ENCODE data around the gene MYD88. TPM values are rescaled to one million over a fixed set of nuclear protein-coding genes. Genes with fewer than 3 reads are reported as not detected.

Gene MYD88
- polyA plus RNA-seq, 1 experiment = 32.4 TPM

DNA sequence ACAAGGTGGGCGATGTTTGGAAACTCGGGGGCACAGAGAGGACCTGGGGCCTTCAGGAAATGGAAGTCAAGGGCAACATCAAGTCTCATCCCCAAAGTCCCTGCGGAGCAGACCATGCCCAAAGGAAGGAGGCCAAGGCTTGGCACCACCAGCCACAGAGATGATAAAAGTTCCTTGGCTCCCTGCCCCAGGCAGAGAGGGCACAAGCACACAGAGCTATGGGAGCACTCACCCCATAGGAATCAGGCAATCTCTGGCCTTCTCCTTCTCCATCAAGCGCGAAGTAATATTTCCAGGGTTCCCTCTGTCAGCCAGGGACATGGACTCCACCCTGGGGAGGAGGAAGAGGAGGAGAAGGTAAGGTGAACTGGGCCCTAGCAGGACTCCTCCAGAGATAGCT, 9.4 kb upstream of the MYD88 start:
- H3K9me3 ChIP-seq (ENCODE audit: control insufficient read depth, insufficient read depth, low read length) = no peaks in the 10 kb centered on the region
- no peak overlapping the region for H3K27ac ChIP-seq (ENCODE audit: low read depth, low read length)
- no peak overlapping the region for H3K4me3 ChIP-seq (ENCODE audit: low read depth, low read length)
- DNase-seq (ENCODE audit: low read depth, low spot score) = no peak
- H3K27me3 ChIP-seq (ENCODE audit: control insufficient read depth, insufficient read depth, low read length) = no peaks in the 10 kb centered on the region
- TF ChIP-seq, protein P1, sequence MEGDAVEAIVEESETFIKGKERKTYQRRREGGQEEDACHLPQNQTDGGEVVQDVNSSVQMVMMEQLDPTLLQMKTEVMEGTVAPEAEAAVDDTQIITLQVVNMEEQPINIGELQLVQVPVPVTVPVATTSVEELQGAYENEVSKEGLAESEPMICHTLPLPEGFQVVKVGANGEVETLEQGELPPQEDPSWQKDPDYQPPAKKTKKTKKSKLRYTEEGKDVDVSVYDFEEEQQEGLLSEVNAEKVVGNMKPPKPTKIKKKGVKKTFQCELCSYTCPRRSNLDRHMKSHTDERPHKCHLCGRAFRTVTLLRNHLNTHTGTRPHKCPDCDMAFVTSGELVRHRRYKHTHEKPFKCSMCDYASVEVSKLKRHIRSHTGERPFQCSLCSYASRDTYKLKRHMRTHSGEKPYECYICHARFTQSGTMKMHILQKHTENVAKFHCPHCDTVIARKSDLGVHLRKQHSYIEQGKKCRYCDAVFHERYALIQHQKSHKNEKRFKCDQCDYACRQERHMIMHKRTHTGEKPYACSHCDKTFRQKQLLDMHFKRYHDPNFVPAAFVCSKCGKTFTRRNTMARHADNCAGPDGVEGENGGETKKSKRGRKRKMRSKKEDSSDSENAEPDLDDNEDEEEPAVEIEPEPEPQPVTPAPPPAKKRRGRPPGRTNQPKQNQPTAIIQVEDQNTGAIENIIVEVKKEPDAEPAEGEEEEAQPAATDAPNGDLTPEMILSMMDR (IDR thresholded peaks at IDR 0.05; ENCODE audit: low read depth, low read length) = no peak
- ChIA-PET CTCF (interaction anchor here (1.3 to 4.7 kb wide), 2 partner anchors 217 to 351 kb away, joined by 4 to 20 read pairs; partner anchors contain the start of gene XYLB), POLR2A (interaction anchor here (1.6 kb wide), 1 partner anchor 8 kb away, joined by 3 read pairs; the partner anchor contains the start of gene ACAA1)

DNA sequence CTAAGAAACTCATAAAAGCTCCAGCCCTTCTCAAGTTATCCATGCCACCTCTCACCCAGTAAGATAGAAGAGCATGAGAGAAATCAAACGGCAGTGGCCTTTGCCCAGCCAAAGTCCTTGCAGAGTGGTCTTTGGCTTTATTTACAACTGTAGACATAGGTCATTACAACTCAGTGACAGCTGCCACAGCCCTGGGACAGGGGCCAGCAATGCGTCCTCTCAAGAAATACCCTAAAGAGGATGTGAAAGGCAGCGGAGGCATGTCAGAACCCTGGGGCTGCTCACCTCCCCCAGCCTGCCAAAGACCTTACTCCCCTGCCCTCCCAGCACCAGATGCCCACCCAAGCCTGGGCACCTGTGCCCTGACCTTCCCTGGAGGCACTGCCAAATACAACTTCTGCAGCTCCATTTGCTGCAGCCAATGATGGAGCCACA, 7.8 kb upstream of the MYD88 start:
- ChIA-PET CTCF (interaction anchor here (0.9 to 4.7 kb wide), 4 partner anchors 168 to 713 kb away, joined by 4 to 20 read pairs (median 6); partner anchors contain the start of gene XYLB), POLR2A (no interaction called here)

DNA sequence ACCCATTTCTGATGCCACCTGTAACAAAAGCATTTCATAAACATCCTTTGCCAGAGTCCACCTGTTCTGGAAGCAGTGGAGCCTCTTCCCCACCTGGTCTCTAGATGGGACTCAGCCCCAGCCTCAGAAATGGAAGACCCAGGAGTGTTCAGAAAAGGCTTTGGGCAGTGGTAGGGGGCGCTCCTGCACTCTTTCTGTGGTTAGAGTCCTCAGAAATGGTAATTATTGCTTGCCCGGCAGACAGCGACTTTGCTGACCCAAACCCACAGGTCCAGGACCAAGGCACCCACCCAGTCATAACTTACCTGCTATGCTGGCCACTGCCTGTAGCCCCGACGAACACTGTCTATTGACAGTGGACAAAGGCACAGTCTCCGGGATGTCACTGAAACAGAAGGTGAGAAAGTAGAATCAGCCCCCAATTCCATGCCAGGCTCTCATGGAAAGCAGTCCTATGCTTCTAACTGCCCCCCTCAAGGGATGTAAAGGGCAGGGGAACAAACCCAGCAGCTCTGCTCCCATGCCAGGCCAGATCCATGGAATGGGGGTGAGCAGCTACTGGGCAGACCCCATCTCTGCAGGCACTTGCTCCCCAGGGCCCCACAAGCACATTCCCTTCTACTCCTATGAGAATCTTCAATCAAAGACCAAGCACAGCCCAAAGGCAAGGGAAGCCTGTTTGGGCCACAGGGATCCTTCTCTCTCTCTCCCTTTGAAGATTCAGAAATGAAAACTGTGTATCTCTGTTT, 6.7 kb upstream of the MYD88 start:
- H3K27me3 ChIP-seq (ENCODE audit: control insufficient read depth, insufficient read depth, low read length) = no peaks in the 10 kb centered on the region
- H3K27ac ChIP-seq (ENCODE audit: low read depth, low read length) = no peak overlapping the region
- no peaks in the 10 kb centered on the region; the same call in 1 of the 2 replicates for H3K9me3 ChIP-seq (ENCODE audit: control insufficient read depth, insufficient read depth, low read length)
- POLR2A ChIA-PET = no interaction called here
- CTCF ChIA-PET = interaction anchor here (0.7 to 4.7 kb wide), 6 partner anchors 13 to 348 kb away, joined by 3 to 20 read pairs (median 4); partner anchors contain the start of gene XYLB
- TF ChIP-seq, protein P1 (IDR thresholded peaks at IDR 0.05; ENCODE audit: low read depth, low read length) = peak; percentile 63
- DNase-seq (ENCODE audit: low read depth, low spot score) = no peak
- H3K4me3 ChIP-seq (ENCODE audit: low read depth, low read length) = no peak overlapping the region

More for the DNA sequence above, 7.8 kb upstream of the MYD88 start:
- Histone ChIP-seq H3K27ac (ENCODE audit: low read depth, low read length) (no peak overlapping the region), H3K27me3 (ENCODE audit: control insufficient read depth, insufficient read depth, low read length) (no peaks in the 10 kb centered on the region), H3K4me3 (ENCODE audit: low read depth, low read length) (no peak overlapping the region), H3K9me3 (ENCODE audit: control insufficient read depth, insufficient read depth, low read length) (no peaks in the 10 kb centered on the region)
- no peak for DNase-seq (ENCODE audit: low read depth, low spot score)
- TF ChIP-seq, protein P1 (IDR thresholded peaks at IDR 0.05; ENCODE audit: low read depth, low read length) = no peak

DNA sequence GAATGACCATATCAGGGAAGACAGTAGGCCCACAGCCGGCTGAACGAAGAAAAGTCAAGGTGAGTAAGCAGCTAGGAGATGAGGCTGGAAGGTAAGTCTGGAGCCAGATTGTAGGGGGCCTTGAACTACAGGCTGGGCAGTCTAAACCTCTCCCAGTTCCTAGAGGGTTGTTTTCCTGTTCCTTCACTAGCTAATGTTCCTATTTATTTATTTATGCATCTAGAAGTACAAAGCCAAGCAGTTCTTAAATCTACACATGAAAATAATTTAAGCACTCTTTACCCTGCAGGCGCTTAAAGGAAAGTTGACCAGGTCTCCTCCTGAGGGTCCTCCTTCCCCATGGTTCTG, 5.3 kb upstream of the MYD88 start:
- H3K27me3 ChIP-seq (ENCODE audit: control insufficient read depth, insufficient read depth, low read length) = no peaks in the 10 kb centered on the region
- H3K27ac ChIP-seq (ENCODE audit: low read depth, low read length) = no peak overlapping the region
- TF ChIP-seq, protein P1 (IDR thresholded peaks at IDR 0.05; ENCODE audit: low read depth, low read length) = no peak
- H3K9me3 ChIP-seq (ENCODE audit: control insufficient read depth, insufficient read depth, low read length) = no peaks in the 10 kb centered on the region; the same call in 1 of the 2 replicates
- no peak for DNase-seq (ENCODE audit: low read depth, low spot score)
- CTCF ChIA-PET = interaction anchor here (1.0 to 4.7 kb wide), 2 partner anchors 114 to 213 kb away, joined by 4 to 20 read pairs; partner anchors contain the start of gene XYLB
- POLR2A ChIA-PET = no interaction called here
- no peak overlapping the region for H3K4me3 ChIP-seq (ENCODE audit: low read depth, low read length)

Measured in AG04450 (cell line).